Measurements from ENCODE around the gene PARVG. TPM values are rescaled to one million over a fixed set of nuclear protein-coding genes. Genes with fewer than 3 reads are reported as not detected.
A peak's percentile ranks its signal among the peaks of the same experiment; 100 is the strongest.

The PARVG gene
- 100 to 1,000 TPM in 1 of 4 donors, 10 to 100 TPM in 3; 18.4 to 304 (median 33.8) TPM for total RNA-seq

GRCh38 chr22:44180706-44181032 lies at the start of gene PARVG:
Gene PARVG (plus strand): TSS chr22:44180925. CDS start chr22:44183330, 2,405 bp downstream.
- no peaks in the 10 kb centered on the region for H3K36me3 ChIP-seq
- no peaks in the 10 kb centered on the region for H3K27me3 ChIP-seq
- TF ChIP-seq POLR2A (IDR thresholded peaks at IDR 0.05): no peak
- no peak for TF ChIP-seq CTCF (IDR thresholded peaks at IDR 0.05)
- peak within 1 kb of the TSS; percentile 49 to 64 (median 54) for H3K4me3 ChIP-seq
- H3K4me1 ChIP-seq: peaks cover 0 to 4% (median 0%) of the 10 kb centered on the region in 4 donors
- peak within 1 kb of the TSS; percentile 74 to 93 (median 81) for H3K27ac ChIP-seq
- H3K9me3 ChIP-seq: no peaks in the 10 kb centered on the region
- DNase-seq: peak in 2 of 3 donors; percentile 80

- Histone ChIP-seq H3K36me3 (peaks cover 0 to 5% (median 0%) of the 10 kb centered on the region in 3 donors), H3K4me1 (no peaks in the 10 kb centered on the region), H3K27ac (no peak overlapping the region), H3K27me3 (no peaks in the 10 kb centered on the region), H3K9me3 (peaks cover 0 to 5% (median 0%) of the 10 kb centered on the region in 4 donors), H3K4me3 (no peak overlapping the region)
- TF ChIP-seq POLR2A (IDR thresholded peaks at IDR 0.05) (no peak), CTCF (IDR thresholded peaks at IDR 0.05) (no peak)
- DNase-seq: no peak
Measured at GRCh38 chr22:44131412-44131811, 49.3 kb upstream of the PARVG start.

- no peak overlapping the region for H3K4me3 ChIP-seq
- DNase-seq: no peak
- TF ChIP-seq CTCF (IDR thresholded peaks at IDR 0.05) (no peak), POLR2A (IDR thresholded peaks at IDR 0.05) (no peak)
- H3K9me3 ChIP-seq: peaks cover 0 to 3% (median 0%) of the 10 kb centered on the region in 4 donors
- no peak overlapping the region for H3K27ac ChIP-seq
- no peaks in the 10 kb centered on the region for H3K27me3 ChIP-seq
- peaks cover 0 to 10% (median 0%) of the 10 kb centered on the region in 3 donors for H3K36me3 ChIP-seq
- no peaks in the 10 kb centered on the region for H3K4me1 ChIP-seq
Measured at GRCh38 chr22:44131989-44132685, 48.6 kb upstream of the PARVG start.

GRCh38 chr22:44132724-44133123 lies 48.0 kb upstream of the PARVG start:
- H3K4me3 ChIP-seq: no peak overlapping the region
- TF ChIP-seq POLR2A (IDR thresholded peaks at IDR 0.05) (no peak), CTCF (IDR thresholded peaks at IDR 0.05) (no peak)
- H3K4me1 ChIP-seq: no peaks in the 10 kb centered on the region
- no peak for DNase-seq
- peaks cover 0 to 7% (median 0%) of the 10 kb centered on the region in 4 donors for H3K9me3 ChIP-seq
- H3K36me3 ChIP-seq: peaks cover 0 to 16% (median 0%) of the 10 kb centered on the region in 3 donors
- no peaks in the 10 kb centered on the region for H3K27me3 ChIP-seq
- H3K27ac ChIP-seq: no peak overlapping the region

- H3K36me3 ChIP-seq: peaks cover 0 to 20% (median 0%) of the 10 kb centered on the region in 3 donors
- no peaks in the 10 kb centered on the region for H3K27me3 ChIP-seq
- H3K9me3 ChIP-seq: peaks cover 0 to 7% (median 0%) of the 10 kb centered on the region in 4 donors
- DNase-seq: no peak
- TF ChIP-seq CTCF (IDR thresholded peaks at IDR 0.05) (no peak), POLR2A (IDR thresholded peaks at IDR 0.05) (no peak)
- no peak overlapping the region for H3K27ac ChIP-seq
- no peak overlapping the region for H3K4me3 ChIP-seq
- no peaks in the 10 kb centered on the region for H3K4me1 ChIP-seq
Measured at GRCh38 chr22:44133161-44133560, 47.6 kb upstream of the PARVG start.
